ENCODE results near the gene SETD7. TPM values are rescaled to one million over a fixed set of nuclear protein-coding genes. Genes with fewer than 3 reads are reported as not detected.

The SETD7 gene
- polyA plus RNA-seq, 3 donors = 14.1 to 16.8 (median 15.4) TPM

- H3K4me3 ChIP-seq (replicated peaks in 1 of 3; ENCODE audit: low read depth in 2 of 3, low read length in 3 of 3) = no peak overlapping the region
- H3K36me3 Mint-ChIP-seq = no peaks in the 10 kb centered on the region
- DNase-seq = no peak
Observed at GRCh38 chr4:139593091-139593564, 37.1 kb upstream of the SETD7 start.

GRCh38 chr4:139589336-139590018, 33.5 kb upstream of the SETD7 start:
- intact Hi-C loops (cut with micrococcal nuclease) = no loop called here
- Histone ChIP-seq H3K4me3 (replicated peaks in 1 of 3; ENCODE audit: low read depth in 2 of 3, low read length in 3 of 3) (no peak overlapping the region), H3K36me3 (replicated peaks in 1 of 2; ENCODE audit: control insufficient read depth in 1 of 2, insufficient read depth in 2 of 2, low read length in 2 of 2) (no peaks in the 10 kb centered on the region), H3K9me3 (replicated peaks in 1 of 2; ENCODE audit: control insufficient read depth in 1 of 2, insufficient read depth in 1 of 2, low read length in 2 of 2) (no peaks in the 10 kb centered on the region), H3K4me2 (replicated peaks; ENCODE audit: extremely low read depth, low read length, poor library complexity, severe bottlenecking) (no peak overlapping the region), H3K27ac (ENCODE audit: low read depth in 1 of 2, low read length in 2 of 2) (no peak overlapping the region), H2AFZ (ENCODE audit: insufficient read depth, low read depth, low read length, poor library complexity, severe bottlenecking) (no peak overlapping the region), H3K9ac (ENCODE audit: insufficient read depth, low read length, poor library complexity, severe bottlenecking) (no peak overlapping the region), H3K27me3 (ENCODE audit: control insufficient read depth in 2 of 2, insufficient read depth in 2 of 2, low read length in 2 of 2) (peaks cover 0 to 2% of the 10 kb centered on the region in 2 donors), H3K79me2 (ENCODE audit: insufficient read depth, low read length) (no peaks in the 10 kb centered on the region), H4K20me1 (ENCODE audit: insufficient read depth, low read length) (no peaks in the 10 kb centered on the region), H3K4me1 (ENCODE audit: control insufficient read depth in 1 of 2, insufficient read depth in 2 of 2, low read length in 2 of 2) (no peaks in the 10 kb centered on the region)
- Mint-ChIP-seq H3K36me3 (no peaks in the 10 kb centered on the region), H3K4me3 (no peak overlapping the region), H3K9me3 (peaks cover 0 to 7% (median 0%) of the 10 kb centered on the region in 7 donors), H3K4me1 (no peaks in the 10 kb centered on the region), H3K27me3 (ENCODE audit: low read depth in 3 of 3) (peaks cover 0 to 2% (median 1%) of the 10 kb centered on the region in 3 donors), H3K27ac (peak overlapping the region in 1 of 7 donors; percentile 5)
- WGBS (ENCODE audit: insufficient coverage) = 100% methylated on average over 1 of the region's 1 CpG
- no peak for TF ChIP-seq CTCF (IDR thresholded peaks at IDR 0.05)
- DNase-seq = no peak

More at GRCh38 chr4:139593091-139593564, 37.1 kb upstream of the SETD7 start:
- H3K4me1 ChIP-seq (ENCODE audit: control insufficient read depth in 1 of 2, insufficient read depth in 2 of 2, low read length in 2 of 2) = no peaks in the 10 kb centered on the region
- Mint-ChIP-seq H3K9me3 (peaks cover 0 to 7% (median 0%) of the 10 kb centered on the region in 7 donors), H3K27ac (no peak overlapping the region), H3K27me3 (ENCODE audit: low read depth in 3 of 3) (peaks cover 0 to 6% (median 3%) of the 10 kb centered on the region in 3 donors), H3K4me3 (no peak overlapping the region), H3K4me1 (no peaks in the 10 kb centered on the region)
- no peak for TF ChIP-seq CTCF (IDR thresholded peaks at IDR 0.05)
- H3K36me3 ChIP-seq (replicated peaks in 1 of 2; ENCODE audit: control insufficient read depth in 1 of 2, insufficient read depth in 2 of 2, low read length in 2 of 2) = no peaks in the 10 kb centered on the region
- intact Hi-C loops (cut with micrococcal nuclease) = no loop called here
- H3K9me3 ChIP-seq (replicated peaks in 1 of 2; ENCODE audit: control insufficient read depth in 1 of 2, insufficient read depth in 1 of 2, low read length in 2 of 2) = no peaks in the 10 kb centered on the region
- no peak overlapping the region for H3K4me2 ChIP-seq (replicated peaks; ENCODE audit: extremely low read depth, low read length, poor library complexity, severe bottlenecking)
- H3K79me2 ChIP-seq (ENCODE audit: insufficient read depth, low read length) = no peaks in the 10 kb centered on the region
- no peak overlapping the region for H3K9ac ChIP-seq (ENCODE audit: insufficient read depth, low read length, poor library complexity, severe bottlenecking)
- no peaks in the 10 kb centered on the region for H4K20me1 ChIP-seq (ENCODE audit: insufficient read depth, low read length)
- no peak overlapping the region for H2AFZ ChIP-seq (ENCODE audit: insufficient read depth, low read depth, low read length, poor library complexity, severe bottlenecking)
- H3K27me3 ChIP-seq (ENCODE audit: control insufficient read depth in 2 of 2, insufficient read depth in 2 of 2, low read length in 2 of 2) = peaks cover 2 to 3% of the 10 kb centered on the region in 2 donors
- no peak overlapping the region for H3K27ac ChIP-seq (ENCODE audit: low read depth in 1 of 2, low read length in 2 of 2)
- 100% methylated on average over 3 of the region's 4 CpGs for WGBS (ENCODE audit: insufficient coverage)

Measured in CD14-positive monocyte (primary cell).